ENCODE results near the gene TH.

- no peak for TF ChIP-seq POLR2A (IDR thresholded peaks at IDR 0.05; ENCODE audit: control extremely low read depth in 1 of 2, low read depth in 2 of 2, low read length in 2 of 2)
- TF ChIP-seq, protein P1, sequence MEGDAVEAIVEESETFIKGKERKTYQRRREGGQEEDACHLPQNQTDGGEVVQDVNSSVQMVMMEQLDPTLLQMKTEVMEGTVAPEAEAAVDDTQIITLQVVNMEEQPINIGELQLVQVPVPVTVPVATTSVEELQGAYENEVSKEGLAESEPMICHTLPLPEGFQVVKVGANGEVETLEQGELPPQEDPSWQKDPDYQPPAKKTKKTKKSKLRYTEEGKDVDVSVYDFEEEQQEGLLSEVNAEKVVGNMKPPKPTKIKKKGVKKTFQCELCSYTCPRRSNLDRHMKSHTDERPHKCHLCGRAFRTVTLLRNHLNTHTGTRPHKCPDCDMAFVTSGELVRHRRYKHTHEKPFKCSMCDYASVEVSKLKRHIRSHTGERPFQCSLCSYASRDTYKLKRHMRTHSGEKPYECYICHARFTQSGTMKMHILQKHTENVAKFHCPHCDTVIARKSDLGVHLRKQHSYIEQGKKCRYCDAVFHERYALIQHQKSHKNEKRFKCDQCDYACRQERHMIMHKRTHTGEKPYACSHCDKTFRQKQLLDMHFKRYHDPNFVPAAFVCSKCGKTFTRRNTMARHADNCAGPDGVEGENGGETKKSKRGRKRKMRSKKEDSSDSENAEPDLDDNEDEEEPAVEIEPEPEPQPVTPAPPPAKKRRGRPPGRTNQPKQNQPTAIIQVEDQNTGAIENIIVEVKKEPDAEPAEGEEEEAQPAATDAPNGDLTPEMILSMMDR (IDR thresholded peaks at IDR 0.05; ENCODE audit: control extremely low read depth in 1 of 3, insufficient read depth in 1 of 3, low read depth in 1 of 3, low read length in 3 of 3) = no peak
- no peak for TF ChIP-seq JUND (IDR thresholded peaks at IDR 0.05; ENCODE audit: low read length)
- TF ChIP-seq MAX (IDR thresholded peaks at IDR 0.05) = no peak
- TF ChIP-seq MAFK (IDR thresholded peaks at IDR 0.05; ENCODE audit: low read depth, low read length) = no peak
- no peak for TF ChIP-seq BCL11A (IDR thresholded peaks at IDR 0.05; ENCODE audit: low read depth in 2 of 2, low read length in 2 of 2)
- no peak for TF ChIP-seq EP300 (IDR thresholded peaks at IDR 0.05; ENCODE audit: borderline replicate concordance in 1 of 2, low read depth in 2 of 2, low read length in 2 of 2)
Measured at GRCh38 chr11:2153581-2154194, 17.9 kb downstream of the TH start.
